ENCODE measurements around the gene CCDC149.

The CCDC149 gene

GRCh38 chr4:24877868-24878635 lies 34.8 kb downstream of the CCDC149 start:
- no peak for DNase-seq

DNA sequence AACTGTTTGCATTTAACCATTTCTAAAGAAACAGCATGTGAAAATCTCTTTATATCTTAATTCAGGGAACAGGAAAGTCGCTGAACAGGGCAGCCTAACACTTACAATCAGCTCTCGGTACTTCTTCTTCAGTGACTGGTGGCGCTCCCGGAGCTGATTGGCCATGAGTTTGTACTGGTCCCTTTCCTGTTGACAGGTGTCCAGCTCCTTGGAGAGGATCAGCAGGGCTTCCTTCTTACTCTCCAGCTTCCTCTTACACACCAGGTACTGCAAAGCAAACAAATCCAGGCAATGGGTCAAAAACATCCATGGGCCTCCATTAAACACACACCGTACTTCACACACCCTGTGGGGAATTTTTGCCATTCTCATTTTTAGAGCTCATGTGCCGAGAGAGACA lies 36.4 kb downstream of the CCDC149 start:
- DNase-seq = no peak

- no peak for DNase-seq
Observed at GRCh38 chr4:24872720-24873119, 40.1 kb downstream of the CCDC149 start.

DNA sequence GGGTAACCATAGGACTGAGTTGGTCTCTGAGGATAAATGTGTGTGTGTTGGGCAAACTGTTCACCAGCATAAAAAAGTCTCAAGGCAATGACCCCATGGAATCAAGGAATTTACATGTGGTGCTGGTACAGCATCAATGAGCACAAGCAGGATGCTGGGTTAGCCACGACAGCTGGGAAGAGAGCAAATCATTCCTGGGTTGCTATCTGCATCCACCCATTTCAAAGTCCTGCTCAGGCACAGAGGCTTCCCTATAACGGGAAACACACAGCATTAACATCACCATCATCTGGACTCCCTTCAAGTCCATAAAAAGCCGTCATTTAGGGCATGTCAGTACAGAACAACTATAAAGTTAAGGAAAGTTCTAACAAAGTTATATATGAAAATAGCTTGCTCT lies 41.6 kb downstream of the CCDC149 start:
- DNase-seq = no peak

- no peak for DNase-seq
Observed at GRCh38 chr4:24867766-24868296, 45.0 kb downstream of the CCDC149 start.

DNA sequence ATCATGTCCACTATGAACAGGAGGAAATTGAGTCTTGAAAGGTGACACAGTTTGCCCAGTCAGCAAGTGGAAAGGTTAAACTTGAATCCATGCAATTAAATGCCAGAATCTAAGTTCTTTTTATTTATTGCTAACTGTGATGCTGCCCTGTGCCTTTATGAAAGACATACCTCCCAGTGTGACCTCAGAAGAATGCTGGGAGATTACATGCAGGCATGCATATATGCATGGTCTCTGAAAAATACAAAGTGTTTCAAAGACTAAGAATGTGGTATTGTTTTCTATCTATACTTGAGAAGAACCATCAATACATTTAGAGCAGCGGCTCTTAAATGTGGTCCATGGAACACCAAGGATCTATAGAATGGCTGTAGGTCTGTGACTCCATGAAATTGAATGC lies 45.6 kb downstream of the CCDC149 start:
- no peak for DNase-seq

DNA sequence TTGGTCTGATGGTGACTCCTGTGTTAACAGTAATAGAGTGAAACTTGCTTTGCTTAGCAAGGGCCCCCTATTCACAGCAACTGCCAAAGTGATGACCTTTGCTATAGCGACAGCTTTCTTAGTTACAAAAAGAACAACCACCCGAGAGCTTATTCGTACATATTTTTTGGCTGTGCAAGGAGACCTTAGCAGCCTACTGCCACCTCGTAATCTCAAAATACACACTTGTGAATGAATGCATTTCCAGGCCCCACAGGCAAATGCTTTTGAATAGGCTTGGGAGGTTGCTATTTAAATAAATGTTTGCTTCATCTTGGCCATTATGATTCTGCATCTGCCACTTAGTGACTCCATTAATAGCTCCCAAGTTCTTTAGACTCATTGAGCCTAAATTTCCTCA lies 47.4 kb downstream of the CCDC149 start:
- no peak for DNase-seq

- DNase-seq = no peak
Observed at GRCh38 chr4:24863799-24864198, 49.0 kb downstream of the CCDC149 start.

GRCh38 chr4:24862073-24862751 lies 50.6 kb downstream of the CCDC149 start:
- no peak for DNase-seq

GRCh38 chr4:24858550-24858949 lies 54.3 kb downstream of the CCDC149 start:
- DNase-seq = no peak

GRCh38 chr4:24858026-24858425 lies 54.8 kb downstream of the CCDC149 start:
- DNase-seq = no peak

DNA sequence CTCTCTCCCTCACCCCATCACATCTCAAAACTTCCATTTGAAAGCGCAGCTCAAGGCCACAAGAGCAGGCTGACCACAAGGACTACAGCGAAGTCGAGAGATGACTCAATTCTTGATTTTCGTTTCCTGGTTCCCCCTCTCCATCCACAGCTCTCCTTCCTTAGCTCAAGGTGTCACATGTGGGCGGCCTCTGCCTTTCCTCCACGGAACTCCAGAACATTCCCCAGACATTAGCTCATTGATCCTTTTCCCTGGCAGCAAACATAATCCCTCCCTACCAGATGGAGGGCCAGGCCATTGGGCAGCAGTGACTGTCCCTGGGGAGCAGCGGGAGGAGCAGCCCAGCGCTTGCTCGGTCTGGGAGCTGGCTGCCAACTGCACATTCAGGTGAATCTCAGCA lies 56.3 kb downstream of the CCDC149 start:
- no peak for DNase-seq

- no peak for DNase-seq
Observed at GRCh38 chr4:24855741-24856140, 57.1 kb downstream of the CCDC149 start.

- no peak for DNase-seq
Observed at GRCh38 chr4:24853142-24853541, 59.7 kb downstream of the CCDC149 start.

DNA sequence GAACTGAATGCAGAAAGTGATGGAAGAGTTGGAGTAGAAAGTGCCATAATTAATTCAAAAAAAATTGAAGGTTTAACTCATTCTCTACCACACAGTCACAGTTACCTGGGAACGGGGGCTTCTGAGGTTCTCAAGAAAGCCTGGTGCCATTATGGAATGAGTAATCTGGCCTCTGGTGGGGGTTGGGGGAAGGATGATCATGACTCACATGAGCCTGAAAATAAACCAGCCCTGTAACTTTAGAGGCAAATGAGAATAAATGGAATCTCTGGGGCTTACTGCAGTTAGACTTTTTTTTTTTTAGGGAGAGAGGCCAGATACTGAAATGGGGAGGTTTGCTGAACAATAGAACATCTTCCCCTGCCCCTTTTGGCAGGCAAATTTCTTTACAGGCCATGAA lies 62.2 kb downstream of the CCDC149 start:
- DNase-seq = no peak

- DNase-seq = no peak
Observed at GRCh38 chr4:24849756-24850155, 63.1 kb downstream of the CCDC149 start.

DNA sequence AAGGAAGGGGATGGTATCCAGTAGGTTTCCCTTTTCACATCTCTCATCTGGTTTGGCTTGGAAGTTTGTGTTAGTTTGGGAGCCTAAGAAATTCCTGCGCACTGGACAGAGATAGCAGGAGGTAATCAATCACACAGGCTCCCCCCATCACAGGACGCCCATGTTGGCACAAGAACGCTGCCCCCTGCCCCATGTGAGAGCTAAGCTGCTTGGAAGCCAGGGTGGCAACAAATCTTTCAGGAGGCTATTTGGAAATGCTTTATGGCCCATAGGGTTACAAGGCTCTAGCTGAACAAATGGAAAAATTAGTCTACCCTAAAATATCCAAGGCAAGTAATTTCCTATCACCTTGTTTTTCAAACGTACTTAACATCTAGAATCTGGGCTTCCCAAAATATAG lies 63.5 kb downstream of the CCDC149 start:
- no peak for DNase-seq

DNA sequence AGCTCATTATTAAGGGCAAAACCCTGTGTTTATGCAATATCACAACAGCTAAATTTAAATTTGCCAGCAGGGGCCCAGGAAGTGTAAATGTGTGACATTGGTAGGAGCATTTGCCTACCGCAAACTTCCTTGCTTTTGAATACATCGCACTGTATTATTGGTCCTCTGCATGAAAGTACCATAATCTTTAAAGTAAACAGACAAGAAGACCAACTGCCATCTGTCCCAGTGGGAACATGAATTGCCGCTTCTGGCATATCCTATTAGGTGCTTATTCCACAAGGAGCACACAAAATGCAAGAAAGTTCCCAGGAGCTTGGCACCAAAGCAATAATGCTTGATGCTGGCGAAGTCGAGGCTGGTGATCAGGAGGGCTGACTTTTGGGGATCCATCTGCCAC lies 66.1 kb downstream of the CCDC149 start:
- DNase-seq = no peak

DNA sequence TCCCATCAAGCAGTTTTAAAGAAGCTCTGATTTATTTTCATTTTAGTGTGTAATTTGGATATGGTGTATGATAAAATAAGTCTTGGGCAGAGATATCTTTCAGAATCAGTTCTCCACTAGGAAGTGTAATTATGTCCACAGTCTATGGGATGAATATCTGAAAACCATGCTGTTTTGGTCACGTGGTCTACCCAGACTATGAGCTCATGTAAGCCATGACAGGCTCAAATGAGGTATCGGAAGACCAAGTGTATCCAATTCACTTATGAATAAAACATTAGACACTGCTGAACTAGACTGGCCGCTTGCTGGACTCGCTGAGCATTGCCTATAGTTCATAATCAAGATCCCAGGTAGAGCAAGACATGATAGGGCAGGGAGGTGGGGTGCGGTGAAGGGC lies 66.9 kb downstream of the CCDC149 start:
- no peak for DNase-seq

GRCh38 chr4:24845132-24845531 lies 67.7 kb downstream of the CCDC149 start:
- DNase-seq = no peak

GRCh38 chr4:24843096-24843495 lies 69.7 kb downstream of the CCDC149 start:
- no peak for DNase-seq

- DNase-seq = no peak
Observed at GRCh38 chr4:24842356-24842755, 70.5 kb downstream of the CCDC149 start.

DNA sequence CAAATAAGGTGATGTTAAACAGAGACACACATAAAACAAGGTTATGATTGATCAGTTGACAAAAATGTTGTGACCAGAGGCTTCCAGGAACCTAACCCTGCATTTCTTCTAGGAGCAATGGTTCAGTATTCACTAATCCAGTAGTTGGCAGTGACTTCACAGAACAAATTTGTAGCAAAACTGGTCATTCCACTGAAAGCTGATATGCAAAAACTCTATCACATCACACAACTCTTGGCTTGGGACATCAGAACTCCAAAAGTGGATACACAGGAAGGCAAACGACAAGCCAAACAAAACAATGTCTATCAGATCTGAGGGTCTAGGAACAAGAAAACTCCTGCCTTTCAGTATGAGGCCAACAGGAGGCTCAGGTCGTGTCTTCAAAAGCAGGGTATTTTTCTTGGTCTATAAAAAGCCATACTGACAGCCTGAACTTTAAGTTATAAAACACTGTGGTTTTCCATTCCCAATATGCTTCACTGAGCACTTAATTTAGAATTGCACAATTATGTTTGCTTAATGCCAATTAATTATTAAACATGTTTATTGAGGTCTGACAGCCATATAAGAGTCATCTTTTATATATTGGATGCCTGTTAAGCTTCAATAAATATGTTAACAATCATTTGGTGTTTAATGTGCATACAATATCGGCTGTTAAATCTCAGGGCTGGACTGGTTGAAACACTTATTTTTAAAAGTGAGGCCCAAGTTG lies 71.9 kb downstream of the CCDC149 start:
- no peak for DNase-seq

DNA sequence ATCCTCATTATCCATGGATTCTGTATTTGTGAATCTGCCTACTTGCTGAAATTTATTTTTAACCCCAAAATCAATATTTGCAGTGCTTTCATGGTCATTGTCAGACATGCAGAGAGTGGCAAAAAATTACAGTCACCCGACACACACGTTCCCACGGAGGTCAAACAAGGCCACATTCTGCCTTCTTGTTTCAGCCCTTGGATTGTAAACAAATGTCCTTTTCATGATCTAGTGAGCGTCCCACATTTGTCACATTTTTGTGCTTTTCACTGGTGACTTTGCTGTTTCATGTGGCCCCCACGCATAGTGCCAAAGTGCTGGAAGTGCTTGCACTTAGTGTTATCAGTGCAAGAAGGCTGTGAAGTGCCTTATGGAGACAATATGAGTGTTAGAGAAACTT lies 72.5 kb downstream of the CCDC149 start:
- DNase-seq = no peak

All from activated CD4-positive, CD25-positive, alpha-beta regulatory T cell treated with anti-CD3 and anti-CD28 coated beads, Interleukin-2, amount 50 U/mL, for 72 hours (primary cell).